DMS153 treated with DMSO at 0.1 percent for 48 hours (cell line): ENCODE data around the gene PDZD4.
"Not testable (repeated sequence)": the region's sequence is repeated elsewhere in the genome, so short reads cannot be mapped to it uniquely, and the experiment has no call there.

ENCODE experiments used
- DNase-seq: peaks from one replicate; lab custom pipeline; 2025; ENCODE audit not compliant: unreplicated experiment; lab: John Stamatoyannopoulos, UW

Gene PDZD4

GRCh38 chrX:153836921-153837320 is 6.6 kb upstream of the PDZD4 start:
- no peak for DNase-seq

GRCh38 chrX:153832728-153833127 is 2.4 kb upstream of the PDZD4 start:
- no peak for DNase-seq

- DNase-seq = no peak
These were observed 1.2 kb upstream of the PDZD4 start for GRCh38 chrX:153831429-153832150.

- no peak for DNase-seq
These were observed 490 bp upstream of the PDZD4 start for GRCh38 chrX:153830640-153831428.

GRCh38 chrX:153829549-153829798 is 870 bp downstream of the PDZD4 start:
- no peak for DNase-seq

GRCh38 chrX:153828723-153829548 is 1.4 kb downstream of the PDZD4 start:
- no peak for DNase-seq

GRCh38 chrX:153828308-153828707 is 2.0 kb downstream of the PDZD4 start:
- DNase-seq = no peak

GRCh38 chrX:153827903-153828302 is 2.4 kb downstream of the PDZD4 start:
- DNase-seq = no peak

- DNase-seq = no peak
These were observed 3.3 kb downstream of the PDZD4 start for GRCh38 chrX:153827016-153827415.

- no peak for DNase-seq
These were observed 5.3 kb downstream of the PDZD4 start for GRCh38 chrX:153825042-153825441.

- no peak for DNase-seq
These were observed 6.0 kb downstream of the PDZD4 start for GRCh38 chrX:153824348-153824747.

GRCh38 chrX:153821066-153821465 is 9.3 kb downstream of the PDZD4 start:
- no peak for DNase-seq

- DNase-seq = no peak
These were observed 9.7 kb downstream of the PDZD4 start for GRCh38 chrX:153820601-153821000.

- DNase-seq = peak; percentile 42
These were observed 10.8 kb downstream of the PDZD4 start for GRCh38 chrX:153819384-153820040.

GRCh38 chrX:153818571-153819383 is 11.6 kb downstream of the PDZD4 start:
- DNase-seq = peak; percentile 51

- DNase-seq = not testable (repeated sequence)
These were observed 12.3 kb downstream of the PDZD4 start for GRCh38 chrX:153818064-153818463.

GRCh38 chrX:153816831-153817690 is 13.3 kb downstream of the PDZD4 start:
- DNase-seq = no peak

- no peak for DNase-seq
These were observed 15.6 kb downstream of the PDZD4 start for GRCh38 chrX:153814591-153815315.

- no peak for DNase-seq
These were observed 17.2 kb downstream of the PDZD4 start for GRCh38 chrX:153813161-153813560.
